CD4-positive, alpha-beta T cell treated with Interleukin-17A for 1 hour (primary cell): Measurements from ENCODE around the gene PRRT1B.
"Not testable (repeated sequence)": the region's sequence is repeated elsewhere in the genome, so short reads cannot be mapped to it uniquely, and the experiment has no call there.

Experiments
- DNase-seq: peaks from one replicate; pipeline ENCODE4 v3.0.0-alpha.2; 2020

Gene PRRT1B

DNA sequence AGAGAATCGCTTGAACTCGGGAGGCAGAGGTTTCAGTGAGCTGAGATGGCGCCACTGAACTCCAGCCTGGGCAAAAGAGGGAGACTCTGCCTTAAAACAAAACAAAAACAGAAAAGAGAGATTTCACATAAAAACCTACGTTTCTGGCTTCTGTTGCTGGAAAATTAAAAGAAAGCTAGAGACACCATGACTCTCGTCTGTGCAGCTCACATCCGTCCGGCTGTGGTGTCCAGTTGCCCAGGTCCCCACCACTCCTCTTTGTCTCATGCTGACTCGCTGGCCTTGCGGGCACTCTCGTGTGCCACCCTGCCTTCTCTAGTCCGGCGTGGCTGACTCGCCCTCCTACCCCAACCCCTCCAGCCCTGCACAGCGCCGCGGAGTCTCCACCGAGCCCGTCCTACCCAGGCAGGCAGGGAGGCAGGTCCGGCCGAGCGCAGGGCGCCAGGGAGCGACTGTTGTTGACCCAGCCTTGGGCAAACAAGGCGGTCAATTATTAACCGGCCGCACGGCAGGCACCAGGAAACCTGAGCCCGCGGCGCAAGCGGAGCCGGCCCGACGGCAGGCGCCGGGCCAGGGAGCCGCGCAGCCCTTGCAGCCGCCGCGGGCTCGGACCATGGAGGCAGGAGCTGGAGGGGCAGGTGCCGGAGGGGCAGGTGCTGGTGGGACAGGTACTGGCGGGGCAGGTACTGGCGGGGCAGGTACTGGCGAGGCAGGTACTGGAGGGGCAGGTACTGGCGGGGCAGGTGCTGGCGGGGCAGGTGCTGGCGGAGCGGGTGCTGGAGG is at the start of gene PRRT1B:
Gene PRRT1B, plus strand, starts transcription at position 521 of the 783 bp plus-strand sequence. Its CDS starts 93 bp downstream, at position 614.
- no peak for DNase-seq

GRCh38 chr9:131495785-131496184 is 49.5 kb upstream of the PRRT1B start:
- DNase-seq, result no peak

- no peak for DNase-seq
These were observed 48.4 kb upstream of the PRRT1B start for GRCh38 chr9:131496844-131497405.

- DNase-seq, result no peak
These were observed 46.0 kb upstream of the PRRT1B start for GRCh38 chr9:131499254-131499767.

DNA sequence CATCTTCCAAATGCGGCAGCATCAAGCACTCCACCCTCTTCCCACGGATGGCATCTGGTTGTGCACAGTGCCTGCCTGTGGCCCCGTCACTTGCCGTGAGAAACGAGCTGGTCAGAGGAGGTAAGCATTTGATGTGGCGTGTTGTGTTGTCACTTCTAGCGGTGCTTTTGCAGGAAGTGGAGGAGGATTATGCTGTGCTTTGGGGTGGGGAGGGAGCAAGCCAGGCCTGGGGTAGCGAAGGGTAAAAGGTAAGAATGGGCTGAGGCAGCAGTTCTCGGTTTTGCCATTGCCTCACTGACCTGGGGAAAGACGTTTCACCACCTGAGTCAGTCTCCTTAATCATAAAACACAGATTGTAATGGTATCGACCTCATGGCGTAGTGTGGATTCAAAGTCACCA is 44.9 kb upstream of the PRRT1B start:
- peak; percentile 85 for DNase-seq

GRCh38 chr9:131500939-131501541 is 44.3 kb upstream of the PRRT1B start:
- peak; percentile 49 for DNase-seq

DNA sequence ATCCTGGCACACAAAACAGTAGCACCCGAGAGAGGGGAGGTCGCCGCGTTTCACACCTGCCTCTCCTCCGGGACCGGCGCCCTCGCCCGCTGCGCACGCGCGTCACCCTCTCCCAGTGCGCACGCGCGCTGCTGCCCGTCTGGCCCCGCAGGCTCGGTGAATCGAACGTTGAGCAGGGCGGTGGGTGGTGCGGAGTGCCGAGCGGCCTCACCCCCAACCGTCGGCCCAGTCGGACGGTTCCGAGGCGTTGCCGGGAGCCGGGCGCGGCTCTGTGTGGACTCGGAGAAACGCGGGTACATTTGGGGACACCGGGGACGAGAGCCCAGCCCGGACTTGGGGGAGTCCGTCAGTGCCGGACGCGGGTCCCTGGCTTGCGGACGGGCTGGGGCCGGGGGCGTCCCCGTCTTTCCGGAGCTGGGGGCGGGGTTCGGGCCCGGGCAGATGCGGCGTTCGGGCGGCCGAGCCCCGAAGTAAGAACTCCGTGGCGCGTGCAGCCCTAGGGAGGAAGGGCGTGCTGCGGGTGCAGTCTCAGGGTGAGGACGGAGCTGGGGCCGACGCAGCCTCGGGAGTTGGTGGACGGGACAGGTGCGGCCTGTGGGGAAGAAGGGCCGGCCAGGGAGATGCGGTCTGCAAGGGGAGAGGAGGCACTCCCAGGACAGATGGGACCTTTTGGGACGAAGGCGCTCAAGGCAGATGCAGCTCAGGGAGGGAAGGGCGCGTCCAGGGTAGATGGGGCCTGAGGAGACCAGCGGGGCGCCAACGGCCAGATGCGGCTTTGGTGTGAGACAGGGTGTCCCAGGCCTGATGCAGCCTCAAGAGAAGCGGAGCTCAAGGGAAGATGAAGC is 42.3 kb upstream of the PRRT1B start, which contains the start of gene POMT1:
Gene POMT1, plus strand, starts transcription at position 138 of the 845 bp plus-strand sequence. CDS start 1,301 bp downstream, outside the sequence.
- DNase-seq, result peak; percentile 93

GRCh38 chr9:131503626-131504465 is 41.5 kb upstream of the PRRT1B start:
- DNase-seq, result peak; percentile 68

GRCh38 chr9:131505012-131505411 is 40.3 kb upstream of the PRRT1B start:
- DNase-seq, result no peak

DNA sequence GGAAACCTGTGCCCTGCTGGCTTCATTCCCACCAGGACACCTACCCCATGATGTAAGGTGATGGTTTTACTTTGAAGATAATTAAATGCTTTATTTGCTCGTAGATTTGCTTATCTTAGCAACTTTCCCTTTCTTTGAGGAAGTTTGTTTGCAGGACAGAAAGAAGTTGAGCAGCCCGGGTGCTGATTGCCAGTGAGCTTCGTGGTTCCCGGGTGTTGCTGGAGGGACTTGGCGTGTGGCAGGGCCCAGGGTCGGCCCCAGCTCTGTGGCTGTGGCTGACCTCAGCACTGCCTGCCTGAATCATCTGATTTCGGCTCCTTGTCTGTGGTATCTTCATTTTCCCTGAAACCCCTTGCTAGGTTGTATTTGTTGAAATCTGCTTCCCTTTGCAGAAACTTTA is 33.9 kb upstream of the PRRT1B start:
- DNase-seq, result no peak

DNA sequence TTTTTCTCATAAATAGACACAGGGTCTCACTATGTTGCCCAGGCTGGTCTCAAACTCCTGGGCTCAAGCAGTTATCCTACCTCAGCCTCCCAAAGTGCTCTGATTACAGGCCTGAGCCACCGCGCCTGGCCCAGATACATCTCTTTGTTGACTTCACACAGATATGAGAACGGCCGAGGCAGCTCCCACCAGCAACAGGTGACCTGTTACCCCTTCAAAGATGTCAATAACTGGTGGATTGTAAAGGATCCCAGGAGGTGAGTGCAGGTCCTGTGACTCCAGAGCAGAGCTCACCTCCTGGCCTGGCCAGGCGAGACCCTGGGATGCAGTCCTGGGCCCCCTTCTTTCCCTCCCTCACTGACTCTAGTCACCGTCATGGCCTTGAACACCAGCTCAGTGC is 33.4 kb upstream of the PRRT1B start:
- DNase-seq, result no peak

- no peak for DNase-seq
These were observed 32.1 kb upstream of the PRRT1B start for GRCh38 chr9:131513177-131513576.

GRCh38 chr9:131515559-131516031 is 29.7 kb upstream of the PRRT1B start:
- not testable (repeated sequence) for DNase-seq

DNA sequence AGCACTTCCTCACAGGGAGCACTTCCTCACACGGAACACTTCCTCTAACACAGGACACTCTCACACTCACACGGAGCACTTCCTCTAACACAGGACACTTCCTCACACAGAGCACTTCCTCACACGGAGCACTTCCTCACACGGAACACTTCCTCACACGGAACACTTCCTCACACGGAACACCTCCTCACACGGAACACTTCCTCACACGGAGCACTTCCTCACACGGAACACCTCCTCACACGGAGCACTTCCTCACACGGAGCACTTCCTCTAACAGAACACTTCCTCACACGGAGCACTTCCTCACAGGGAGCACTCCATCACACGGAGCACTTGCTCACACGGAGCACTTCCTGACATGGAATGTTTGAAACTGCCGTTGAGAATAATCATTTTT is 29.2 kb upstream of the PRRT1B start:
- no peak for DNase-seq

- no peak for DNase-seq
These were observed 28.4 kb upstream of the PRRT1B start for GRCh38 chr9:131516930-131517329.

GRCh38 chr9:131517761-131518190 is 27.5 kb upstream of the PRRT1B start:
- DNase-seq, result no peak

DNA sequence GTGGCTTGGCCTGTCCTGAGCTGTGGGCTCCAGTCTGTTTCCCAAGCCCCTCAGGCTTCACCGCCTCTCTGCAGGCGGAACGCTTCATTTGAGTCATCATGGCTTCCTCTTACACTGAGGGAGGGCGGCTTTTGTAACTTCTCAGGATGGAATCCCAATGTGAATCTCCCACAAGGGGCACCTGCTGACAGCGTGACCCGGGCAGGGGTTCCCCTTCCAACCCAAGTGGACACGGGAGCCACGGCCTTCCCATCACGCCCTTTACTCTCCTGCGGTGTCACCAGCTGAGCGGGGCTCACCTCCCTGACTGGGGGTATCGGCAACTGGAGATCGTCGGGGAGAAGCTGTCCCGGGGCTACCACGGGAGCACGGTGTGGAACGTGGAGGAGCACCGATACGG is 26.8 kb upstream of the PRRT1B start:
- no peak for DNase-seq

GRCh38 chr9:131520503-131520902 is 24.8 kb upstream of the PRRT1B start:
- no peak for DNase-seq

DNA sequence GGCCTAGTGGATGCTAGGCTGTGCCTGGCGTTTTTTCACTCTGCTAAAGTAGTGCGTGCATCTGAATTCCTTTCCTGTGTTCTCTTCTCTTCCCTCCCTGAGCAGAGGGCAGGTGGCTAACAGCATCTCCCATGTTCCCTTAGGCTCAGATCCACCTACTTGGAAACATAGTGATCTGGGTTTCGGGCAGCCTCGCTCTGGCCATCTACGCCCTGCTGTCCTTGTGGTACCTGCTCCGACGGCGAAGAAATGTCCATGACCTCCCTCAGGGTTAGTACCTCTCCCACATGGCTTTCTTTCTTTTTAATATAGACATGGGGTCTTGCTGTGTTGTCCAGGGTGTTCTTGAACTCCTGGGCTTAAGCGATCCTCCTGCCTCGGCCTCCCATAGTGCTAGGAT is 24.1 kb upstream of the PRRT1B start:
- DNase-seq, result no peak

DNA sequence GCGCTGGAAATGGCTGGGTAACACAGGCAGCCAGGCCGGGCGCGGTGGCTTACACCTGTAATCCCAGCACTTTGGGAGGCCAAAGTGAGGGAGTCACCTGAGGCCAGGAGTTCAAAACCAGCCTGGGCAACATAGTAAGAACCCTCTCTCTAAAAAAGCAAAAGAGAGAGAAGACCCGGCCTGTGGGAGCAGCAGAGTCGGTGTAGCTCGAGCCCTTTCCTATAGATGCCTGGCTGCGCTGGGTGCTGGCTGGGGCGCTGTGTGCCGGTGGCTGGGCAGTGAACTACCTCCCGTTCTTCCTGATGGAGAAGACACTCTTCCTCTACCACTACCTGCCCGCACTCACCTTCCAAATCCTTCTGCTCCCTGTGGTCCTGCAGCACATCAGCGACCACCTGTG is 23.5 kb upstream of the PRRT1B start:
- no peak for DNase-seq

DNA sequence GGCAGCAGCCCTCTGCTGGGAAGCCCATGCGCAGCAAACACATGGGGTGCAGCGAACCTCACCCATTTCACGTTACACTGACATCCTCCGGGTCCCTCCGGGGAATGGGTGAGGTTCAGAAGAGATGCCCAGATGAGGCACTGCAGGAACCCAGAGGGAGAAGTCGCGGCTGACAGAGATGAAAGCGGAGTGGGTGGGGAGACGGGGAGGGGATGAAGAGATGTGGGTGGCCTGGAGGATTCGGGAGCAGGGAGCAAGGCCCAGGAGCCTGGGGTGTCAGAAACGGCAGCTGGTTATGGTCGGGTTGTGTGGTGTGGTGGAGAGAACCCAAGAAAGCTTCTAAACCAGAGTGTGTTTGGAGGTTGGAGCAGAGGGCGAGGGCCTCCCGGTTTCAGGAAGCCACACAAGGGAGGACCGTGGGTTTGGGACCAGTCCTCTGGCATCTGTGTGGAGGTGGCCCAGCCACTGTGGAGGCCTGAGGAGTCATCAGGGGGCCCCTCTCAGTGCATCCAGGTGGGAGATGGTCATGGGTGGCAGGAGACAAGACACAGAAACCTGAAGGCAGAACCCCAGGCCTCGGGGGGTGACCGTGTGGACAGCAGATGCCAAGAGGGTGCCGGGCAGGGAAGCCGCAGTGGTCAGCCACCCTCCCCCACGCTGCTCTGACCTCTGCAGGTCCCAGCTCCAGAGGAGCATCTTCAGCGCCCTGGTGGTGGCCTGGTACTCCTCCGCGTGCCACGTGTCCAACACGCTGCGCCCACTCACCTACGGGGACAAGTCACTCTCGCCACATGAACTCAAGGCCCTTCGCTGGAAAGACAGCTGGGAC is 22.9 kb upstream of the PRRT1B start:
- DNase-seq, result no peak
